ENCODE measurements around the gene U2AF1. TPM values are rescaled to one million over a fixed set of nuclear protein-coding genes. Genes with fewer than 3 reads are reported as not detected.
"Not testable (repeated sequence)": the region's sequence is repeated elsewhere in the genome, so short reads cannot be mapped to it uniquely, and the experiment has no call there.

U2AF1 gene
- total RNA-seq, 1 experiment from 2014 or later = 139 TPM

DNA sequence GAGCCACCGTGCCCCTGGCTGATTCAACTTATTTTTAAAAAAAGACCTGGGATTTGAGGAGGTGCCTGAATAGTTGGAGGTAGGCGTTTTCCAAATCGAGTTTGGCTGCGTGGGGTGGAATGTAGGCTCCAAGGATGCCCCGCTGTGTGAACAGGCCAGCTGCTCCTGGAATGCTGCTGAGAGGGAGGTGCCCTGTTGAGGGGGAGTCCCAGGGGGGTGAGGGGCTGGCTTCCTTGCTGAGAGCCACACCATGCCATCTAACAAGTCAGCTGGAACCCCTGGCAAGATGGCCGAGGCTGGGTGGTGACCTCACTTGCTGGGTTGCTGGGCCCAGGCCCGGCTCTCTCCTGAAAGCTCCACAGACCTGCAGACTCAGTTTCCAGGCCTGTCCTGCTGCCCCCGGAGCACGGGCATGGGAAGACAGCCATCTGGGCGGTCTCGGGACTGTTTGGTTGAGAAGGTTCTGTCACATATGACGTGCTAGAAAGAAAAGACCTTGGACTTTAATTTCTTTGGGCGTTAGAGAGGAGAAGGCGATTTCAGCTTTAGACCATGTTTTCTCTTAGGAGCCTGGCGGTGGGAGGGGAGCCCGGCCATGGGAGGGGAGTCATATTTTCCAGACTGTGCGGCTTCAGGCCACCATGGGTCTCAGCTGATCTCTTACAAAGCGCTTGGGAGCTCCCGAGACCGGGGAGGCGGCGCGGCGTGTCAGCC is 24.6 kb downstream of the U2AF1 start:
- not testable (repeated sequence) for DNase-seq (ENCODE audit: low read depth)

DNA sequence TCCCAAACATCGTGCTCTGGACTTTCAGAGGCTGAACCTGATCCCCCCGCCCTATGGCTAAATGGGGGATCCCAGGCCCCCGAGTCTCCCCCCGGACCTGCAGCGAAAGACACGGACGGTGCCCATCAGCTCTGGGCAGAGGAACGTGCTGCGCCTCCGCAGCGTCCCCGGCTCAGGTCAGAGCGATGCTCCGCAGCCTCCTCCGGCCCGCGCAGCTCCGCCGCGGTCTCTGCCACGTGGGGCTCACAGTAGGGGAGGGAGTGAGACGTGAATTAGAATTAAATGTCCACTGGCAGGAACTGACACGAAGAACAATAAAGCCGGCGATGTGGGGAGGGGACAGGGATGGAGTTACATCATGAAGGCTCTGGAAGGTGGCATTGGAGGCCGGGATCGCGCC is 30.7 kb downstream of the U2AF1 start:
- not testable (repeated sequence) for DNase-seq (ENCODE audit: low read depth)

DNA sequence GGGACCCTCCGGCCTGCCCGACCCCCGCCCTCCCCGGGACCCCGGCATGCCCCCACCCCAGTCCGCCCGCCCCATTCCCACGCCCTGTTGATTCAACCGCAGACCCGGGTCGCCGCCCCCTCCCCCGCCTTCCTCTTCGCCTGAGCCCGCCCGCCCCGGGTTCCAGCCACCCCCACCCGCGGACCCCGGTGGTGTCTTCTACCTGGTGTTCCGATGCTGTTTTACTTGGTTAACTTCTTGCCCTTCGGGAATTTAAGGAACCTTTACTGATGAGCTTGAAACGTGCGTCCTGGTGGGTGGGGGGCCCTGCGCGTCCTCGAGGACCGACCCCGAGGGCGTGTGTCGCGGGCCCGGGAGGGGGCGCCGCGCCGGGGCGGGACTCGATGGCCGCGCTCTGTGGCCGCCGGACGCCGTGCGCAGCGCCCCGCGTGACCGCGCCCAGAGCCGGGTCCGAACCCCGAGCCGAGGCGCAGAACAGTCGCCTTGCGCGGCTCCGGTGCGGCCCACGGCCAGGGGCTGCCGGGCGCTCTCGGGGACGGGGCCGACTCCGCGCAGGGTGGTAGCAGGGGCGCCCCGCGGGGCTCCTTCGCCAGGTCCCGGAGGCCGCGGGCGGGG is 31.2 kb downstream of the U2AF1 start:
- DNase-seq (ENCODE audit: low read depth) = not testable (repeated sequence)

DNA sequence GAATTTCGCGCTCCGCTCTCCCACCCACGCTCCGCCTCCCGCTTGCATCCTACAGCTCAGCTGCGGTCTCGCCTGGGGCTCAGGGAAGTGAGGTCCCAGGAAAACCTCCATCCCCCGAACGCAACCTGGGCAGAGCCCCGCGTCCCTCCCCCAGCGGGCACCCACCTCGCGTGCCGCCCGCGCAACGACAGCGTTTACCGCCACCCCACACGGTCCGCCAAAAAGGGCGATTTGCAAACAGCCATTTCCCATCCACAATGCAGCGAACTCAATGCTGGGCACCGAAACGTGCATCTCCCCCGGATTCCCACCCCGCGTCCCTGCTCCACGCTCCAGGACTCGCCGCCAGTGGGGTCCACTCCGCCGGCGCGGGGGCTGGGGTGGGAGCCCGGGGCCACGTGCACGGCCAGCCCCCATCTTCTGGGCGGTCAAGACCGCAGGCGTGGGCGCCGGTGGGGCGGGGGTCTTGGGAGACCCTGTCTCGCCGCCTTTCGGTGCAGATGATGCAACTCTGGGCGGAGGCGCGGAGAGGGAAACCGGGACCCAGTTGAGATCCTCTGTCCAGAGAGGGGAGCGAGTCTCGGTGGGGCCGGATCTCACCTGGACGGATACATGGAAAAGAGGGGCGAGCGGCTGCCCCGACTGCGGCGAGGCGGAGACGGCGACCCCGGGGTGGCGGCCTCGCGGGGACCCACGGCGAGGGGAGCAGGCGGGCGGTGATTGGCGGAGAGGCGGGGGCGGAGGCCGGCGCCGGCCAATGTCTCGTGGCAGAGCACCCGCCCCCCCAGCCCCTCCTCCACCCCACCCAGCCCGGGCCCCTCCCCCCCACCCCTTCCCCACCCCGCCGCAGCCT is 32.0 kb downstream of the U2AF1 start, which contains the start of gene CBS:
Gene CBS (minus strand): TSS at position 666 of the 853 bp plus-strand sequence. CDS start 3,642 bp downstream, outside the sequence.
- DNase-seq (ENCODE audit: low read depth) = not testable (repeated sequence)

DNA sequence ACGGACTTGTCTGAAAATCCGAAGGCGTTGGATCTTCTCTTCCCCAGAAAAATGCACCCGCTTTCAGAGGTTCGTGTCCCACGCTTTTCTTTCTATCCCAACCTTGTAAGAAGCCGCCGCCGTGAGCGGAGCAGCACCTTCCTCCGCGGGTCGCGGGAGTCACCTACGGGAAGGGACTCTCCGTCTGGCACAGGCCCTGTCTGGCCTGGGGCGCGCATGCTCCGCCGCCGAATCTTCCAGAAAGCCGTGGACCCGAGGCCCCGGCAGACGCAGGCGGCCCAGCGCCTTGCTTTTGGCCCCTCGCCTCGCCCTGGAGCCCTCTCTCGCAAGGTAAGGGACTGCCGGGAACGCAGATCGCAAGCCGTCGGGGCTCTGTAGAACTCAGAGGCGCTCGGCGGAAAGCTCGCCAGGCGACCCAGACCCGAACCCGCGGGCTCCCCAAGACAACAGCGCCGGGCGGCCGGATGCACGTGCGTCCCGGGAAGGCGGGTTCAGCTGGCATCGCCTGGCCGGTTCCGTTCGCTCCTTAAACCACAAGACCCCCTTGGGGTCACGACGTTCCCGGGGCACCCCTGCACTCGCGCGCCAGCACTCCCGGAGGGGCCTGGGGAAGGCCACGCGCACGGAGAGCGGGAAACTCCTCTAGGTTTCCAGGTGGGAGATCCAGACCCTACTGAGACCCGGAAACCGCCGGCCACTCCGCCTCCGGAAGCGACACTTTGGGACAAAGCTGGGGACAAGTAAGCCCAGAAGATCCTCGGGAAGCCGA is 32.8 kb downstream of the U2AF1 start:
- DNase-seq (ENCODE audit: low read depth) = not testable (repeated sequence)

DNA sequence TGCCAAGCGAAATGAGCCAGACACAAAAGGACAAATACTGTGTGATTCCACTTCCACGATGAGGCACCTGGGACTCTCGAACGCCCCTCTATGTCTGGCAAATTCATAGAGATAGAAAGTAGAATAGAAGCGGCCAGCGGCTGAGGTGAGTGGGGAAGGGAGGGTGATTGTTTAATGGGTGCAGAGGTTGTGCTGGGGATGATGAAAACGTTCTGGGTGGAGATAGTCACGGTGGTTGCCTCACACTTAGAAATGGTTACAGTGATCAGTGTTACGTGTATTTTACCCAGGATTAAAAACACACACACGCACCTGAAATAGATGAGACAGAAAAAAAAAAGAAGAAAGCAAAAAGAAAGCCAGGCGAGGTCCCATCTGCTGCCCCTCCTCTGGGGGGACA is 34.6 kb downstream of the U2AF1 start:
- DNase-seq (ENCODE audit: low read depth) = not testable (repeated sequence)

DNA sequence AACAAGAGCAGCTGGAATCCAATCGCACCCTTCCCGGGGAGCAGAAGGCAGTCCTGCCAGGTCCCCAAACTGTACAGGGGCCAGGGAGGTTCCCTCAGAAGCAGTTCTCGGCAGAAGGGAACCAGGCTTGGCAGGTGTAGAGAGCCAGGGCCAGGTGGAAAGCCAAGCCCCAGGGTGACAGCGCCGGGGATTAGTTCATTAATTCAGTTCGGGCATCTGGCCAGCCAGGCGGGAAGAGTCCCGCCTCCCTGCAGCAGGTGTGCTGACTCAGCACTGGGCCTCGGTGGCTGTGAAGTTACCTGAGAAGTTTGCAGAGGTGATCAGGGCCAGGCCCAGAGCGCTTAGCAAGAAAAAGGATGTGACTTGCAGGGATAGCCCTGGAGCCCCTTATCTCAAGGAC is 37.7 kb downstream of the U2AF1 start:
- not testable (repeated sequence) for DNase-seq (ENCODE audit: low read depth)

DNA sequence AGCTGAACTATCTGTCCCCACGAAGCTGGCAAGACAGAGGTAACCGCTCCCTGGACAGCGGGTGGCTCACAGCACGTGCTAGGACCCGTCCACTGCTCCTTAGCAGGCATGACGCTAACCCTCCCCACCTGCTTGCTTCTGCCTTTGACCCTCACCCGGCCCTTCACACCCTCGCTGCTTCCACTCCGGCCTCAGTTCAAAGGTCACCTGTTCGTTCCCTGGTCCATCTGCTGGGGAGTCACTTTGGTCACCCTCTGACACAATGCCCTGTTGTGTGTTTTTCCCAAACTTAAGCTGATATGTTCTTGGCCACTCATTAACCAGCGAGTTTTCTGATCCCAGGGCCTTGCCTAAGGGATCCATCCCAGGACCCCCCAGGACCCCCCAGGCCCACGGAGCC is 39.3 kb downstream of the U2AF1 start:
- DNase-seq (ENCODE audit: low read depth) = not testable (repeated sequence)

DNA sequence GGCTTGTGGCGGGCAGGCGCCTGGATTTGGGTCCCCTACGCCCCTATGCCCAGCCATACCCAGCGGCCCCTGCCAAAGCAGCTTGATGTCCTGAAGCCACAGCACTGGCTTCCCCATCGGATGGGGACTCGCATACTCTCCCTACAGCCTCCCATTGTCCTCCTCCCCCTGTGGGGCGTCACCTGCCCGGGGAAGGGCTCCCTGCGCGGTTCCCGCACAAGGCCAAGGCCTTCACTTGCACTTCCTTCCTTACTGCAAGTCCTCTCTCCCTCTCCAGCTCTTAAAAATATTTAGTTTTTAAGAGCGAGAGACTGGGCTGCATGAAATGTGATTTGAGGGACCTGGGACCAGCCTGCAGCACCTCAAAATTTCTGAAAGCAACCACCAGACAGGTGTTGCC is 40.7 kb downstream of the U2AF1 start:
- not testable (repeated sequence) for DNase-seq (ENCODE audit: low read depth)

DNA sequence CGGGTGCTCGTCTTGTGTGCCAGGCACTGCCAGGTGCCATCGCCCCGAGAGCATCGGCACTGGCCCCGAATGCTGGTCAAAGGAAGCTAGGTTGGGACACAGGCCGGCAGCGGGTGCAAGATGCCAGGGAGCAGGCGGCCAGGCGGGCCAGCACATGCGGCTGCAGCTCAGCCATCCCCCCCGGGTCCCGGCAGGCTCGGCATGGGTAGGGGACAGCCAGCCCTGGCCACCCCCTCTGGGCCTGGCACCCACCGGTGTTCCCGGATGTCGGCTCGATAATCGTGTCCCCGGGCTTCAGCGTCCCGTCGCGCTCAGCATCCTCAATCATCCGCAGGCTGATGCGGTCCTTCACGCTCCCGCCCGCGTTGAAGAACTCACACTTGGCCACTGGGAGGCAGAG is 41.4 kb downstream of the U2AF1 start:
- DNase-seq (ENCODE audit: low read depth) = not testable (repeated sequence)

DNA sequence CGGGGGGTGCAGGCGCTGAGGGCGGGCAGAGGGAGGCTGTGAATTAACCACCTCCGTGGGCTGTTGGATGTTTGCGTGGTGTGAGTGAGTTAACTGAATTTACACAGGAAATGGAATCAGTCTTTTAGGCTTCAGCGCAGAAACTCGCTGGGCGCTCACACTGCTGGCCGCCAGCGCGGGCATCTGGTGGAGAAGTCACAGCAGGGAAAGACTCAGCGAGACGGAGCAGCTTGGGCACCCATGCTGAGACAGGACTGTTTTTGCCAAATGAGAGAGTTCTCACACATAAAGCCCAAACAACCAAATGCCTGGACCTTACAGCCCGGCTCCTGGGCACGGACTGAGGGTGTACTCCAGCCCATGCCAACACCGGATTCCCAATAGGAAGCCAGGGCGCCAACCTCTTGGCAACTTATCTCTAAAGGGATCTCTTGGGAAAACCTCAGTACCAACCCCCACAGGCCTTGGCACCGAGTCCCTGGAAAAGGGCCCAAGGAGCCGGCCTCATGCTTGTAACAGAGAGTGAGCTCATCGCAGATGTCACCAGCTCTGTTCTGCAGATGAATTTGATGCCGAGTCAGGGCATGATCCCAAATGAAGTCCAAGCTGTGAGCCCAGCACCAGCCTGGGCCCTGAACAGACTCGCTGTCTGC is 43.0 kb downstream of the U2AF1 start:
- not testable (repeated sequence) for DNase-seq (ENCODE audit: low read depth)

DNA sequence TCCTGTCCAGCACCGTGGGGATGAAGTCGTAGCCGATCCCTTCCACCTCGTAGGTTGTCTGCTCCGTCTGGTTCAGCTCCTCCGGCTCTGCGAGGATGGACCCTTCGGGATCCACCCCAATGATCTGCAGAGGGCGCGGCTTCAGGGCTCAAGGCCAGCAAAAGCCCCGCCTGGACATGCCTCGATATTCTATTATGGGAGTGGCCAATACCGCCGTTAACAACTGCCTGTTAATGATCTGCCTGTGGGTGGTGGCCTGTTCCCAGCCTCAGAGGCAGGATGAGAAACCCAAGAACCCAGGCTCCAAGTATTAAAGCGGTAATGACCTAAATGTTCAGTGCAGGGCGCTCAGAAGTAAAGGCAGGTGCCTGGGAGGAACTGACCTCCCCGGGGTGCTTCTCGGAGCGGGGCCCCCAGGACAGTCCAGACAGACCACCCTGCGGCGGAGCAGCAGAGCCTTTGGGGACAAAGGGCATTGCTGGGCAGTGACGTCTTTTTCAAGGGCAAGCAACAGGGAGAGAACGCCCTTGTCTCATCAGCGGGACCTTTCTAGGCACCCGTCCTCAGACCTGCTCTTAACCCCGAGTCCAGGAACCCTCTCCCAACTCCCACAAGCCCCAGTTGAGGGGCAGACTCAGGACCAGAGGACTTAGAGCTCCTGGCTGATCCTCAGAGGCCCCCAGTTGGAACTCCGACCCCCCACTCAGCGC is 44.3 kb downstream of the U2AF1 start:
- DNase-seq (ENCODE audit: low read depth) = not testable (repeated sequence)

DNA sequence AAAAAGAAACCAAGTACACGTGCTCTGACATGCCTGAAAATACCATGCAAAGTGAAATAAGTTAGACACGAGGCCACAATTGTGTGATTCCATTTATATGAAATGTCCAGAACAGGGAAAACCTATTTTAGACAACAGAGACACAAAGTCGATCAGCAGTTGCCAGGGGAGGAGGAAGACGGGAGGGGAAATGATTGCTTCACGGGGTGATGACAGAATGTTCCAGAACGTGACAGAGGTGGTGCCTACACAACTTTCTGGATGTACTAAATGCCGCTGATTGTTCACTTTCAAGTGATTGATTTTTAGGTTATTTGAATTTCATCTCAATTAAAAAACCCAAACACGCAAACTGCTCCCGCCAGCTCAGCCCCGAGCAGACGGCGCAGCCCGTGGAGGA is 54.3 kb downstream of the U2AF1 start:
- DNase-seq (ENCODE audit: low read depth) = not testable (repeated sequence)

DNA sequence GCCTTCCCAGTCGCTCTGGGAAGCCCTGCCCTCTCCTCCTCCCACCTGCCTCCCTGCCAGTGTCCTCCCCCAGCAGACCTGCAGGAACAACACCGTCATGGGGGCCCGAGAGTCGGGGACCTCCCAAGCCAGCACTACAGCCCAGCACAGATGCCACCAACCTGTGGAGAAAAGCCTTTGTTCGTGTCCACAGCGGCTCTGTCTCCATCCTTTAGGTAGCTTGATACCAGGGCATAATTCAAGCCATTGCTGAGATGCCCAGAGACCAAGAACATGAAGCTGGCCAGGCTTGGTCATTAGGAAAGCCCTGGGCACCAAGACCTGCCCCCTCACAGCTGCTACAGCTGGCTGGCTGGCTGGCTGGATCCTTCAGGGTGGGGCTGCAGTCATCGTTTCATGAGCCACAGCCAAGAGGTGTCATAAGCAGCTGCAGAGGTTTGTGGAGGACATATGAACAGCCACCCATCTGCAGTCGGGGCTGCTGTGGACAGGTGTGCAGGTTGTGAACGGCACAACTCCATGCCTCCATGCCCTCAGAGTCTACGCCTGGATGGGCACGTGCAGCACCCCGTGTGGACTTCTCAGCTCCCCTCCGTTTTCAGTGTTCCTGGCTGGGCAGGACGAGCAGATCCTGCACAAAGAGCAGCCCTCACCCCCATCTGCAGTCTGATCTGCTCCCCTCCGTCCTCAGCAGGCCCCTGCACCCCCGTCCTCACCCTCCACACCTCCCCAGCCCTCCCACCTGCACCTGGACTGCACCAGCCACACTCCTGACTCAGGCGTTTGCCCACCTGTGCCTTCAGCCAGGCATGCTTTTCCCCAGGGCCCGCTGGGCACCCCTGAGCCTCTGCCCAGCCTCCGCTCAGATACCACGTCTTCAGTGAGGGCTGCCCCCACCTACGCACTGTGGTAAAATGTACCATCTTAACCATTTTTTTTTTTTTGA is 61.2 kb downstream of the U2AF1 start:
- DNase-seq (ENCODE audit: low read depth) = not testable (repeated sequence)

DNA sequence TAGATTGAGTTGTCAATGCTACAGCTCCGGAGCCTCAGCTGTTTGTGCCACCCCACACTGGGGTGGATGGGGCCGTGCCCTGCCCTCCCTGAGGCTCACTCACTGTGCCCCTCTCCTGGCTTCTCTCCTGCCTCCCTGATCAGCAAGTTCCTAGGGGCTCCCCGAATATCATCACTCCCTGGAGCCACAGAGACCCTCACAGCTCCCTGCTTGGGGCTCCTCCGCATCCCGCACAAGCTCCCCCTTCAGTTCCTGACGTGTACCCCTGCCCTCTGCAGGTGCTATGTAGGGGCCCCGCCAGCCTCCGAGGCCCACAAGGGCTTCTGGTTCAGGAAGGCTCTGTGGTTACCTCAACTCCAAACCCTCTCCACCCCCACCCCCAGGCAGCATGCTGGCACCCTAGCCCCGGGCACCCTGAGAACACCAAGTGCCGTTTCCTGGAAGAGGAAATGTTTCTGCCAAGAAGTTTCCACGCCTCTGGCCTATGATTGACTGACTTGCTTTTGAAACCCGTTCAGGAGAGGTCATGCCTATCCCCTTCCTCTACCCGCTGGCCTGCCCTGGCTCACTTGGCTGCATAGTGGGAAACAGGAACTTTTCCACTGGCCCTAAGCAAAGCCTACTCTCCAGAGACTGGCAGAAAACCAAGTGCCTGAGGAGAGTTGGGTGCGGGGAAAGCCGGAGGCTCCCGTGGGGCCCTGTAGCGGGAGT is 62.0 kb downstream of the U2AF1 start:
- not testable (repeated sequence) for DNase-seq (ENCODE audit: low read depth)

DNA sequence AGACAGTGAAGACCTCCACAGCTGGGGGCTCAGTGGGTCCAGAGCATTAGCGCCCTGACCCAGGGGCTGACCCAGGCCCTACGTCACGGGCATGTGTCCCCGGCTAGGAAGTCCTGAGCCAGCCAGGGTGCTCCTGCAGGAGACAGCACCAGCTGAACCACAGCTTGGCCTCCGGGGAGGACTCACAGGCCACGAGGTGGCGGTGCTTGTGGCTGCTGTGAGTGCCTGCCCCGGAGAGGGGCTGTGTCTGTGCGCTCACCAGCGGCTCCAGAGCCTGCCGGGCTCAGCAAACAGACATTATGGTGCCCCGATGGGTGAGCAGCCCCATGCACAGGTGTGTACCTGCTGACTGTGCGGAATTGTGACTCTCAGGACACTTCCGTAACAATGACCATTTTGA is 62.8 kb downstream of the U2AF1 start:
- DNase-seq (ENCODE audit: low read depth) = not testable (repeated sequence)

DNA sequence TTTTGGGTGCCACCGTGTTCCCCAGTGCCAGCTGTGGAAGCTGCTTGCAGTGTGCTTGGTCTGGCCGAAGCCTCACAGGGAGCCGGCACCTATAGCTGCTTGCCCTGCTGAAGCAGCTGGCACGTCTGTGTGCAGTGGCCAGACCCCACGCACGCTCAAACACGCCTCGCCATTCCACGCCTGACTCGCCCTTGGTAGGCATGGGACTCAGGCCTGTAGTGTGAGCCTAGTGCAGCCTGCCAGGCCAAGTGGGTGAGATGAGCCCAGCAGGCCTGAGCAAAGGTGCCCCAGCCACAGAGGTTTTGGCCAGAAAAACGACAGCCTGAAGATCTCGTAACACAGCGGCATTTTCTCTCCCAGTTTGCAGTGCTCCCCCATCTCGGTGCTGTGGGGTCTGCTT is 64.1 kb downstream of the U2AF1 start:
- DNase-seq (ENCODE audit: low read depth) = not testable (repeated sequence)

All from HT1080 (cell line).